HepG2 (cell line): ENCODE results near the gene UNC5C. TPM values are rescaled to one million over a fixed set of nuclear protein-coding genes. Genes with fewer than 3 reads are reported as not detected.

Experiments used
- ATAC-seq: fragments of 200-7000 bp; cut with Tn5 transposase; 3 replicates; pipeline ENCODE4 v1.9.1; 2020; ENCODE audit warnings: mild to moderate bottlenecking, moderate library complexity
- BruUV-seq: library from RNA; stranded (reverse); fragments of 400-500 nt; replicated peaks from 2 replicates; lab custom pipeline; 2021; lab: Mats Ljungman, UMichigan
- CTCF ChIA-PET: fragments of 300-600 bp; formaldehyde crosslinking; extraction: SDS; loops from one replicate; lab custom pipeline; 2021; ENCODE audit warnings: low total read pairs, inconsistent platforms, low intra/inter-chr PET ratio; lab: Yijun Ruan, JAX
- POLR2A ChIA-PET: fragments of 350-600 bp; sonication (Branson Sonifier 250); formaldehyde crosslinking; loops from one replicate; lab custom pipeline; 2020; ENCODE audit warnings: antibody characterized with exemption, inconsistent platforms; lab: Yijun Ruan, JAX
- DNase-seq: peaks from one replicate; pipeline ENCODE4 v3.0.0-alpha.2; 2015; ENCODE audit warnings: low spot score
- FAIRE-seq: peaks from 3 replicates; lab custom pipeline; 2011; peaks lifted over from hg19 to GRCh38; lab: Jason Lieb, UNC
- H2AFZ ChIP-seq: one replicate; pipeline ENCODE4 v1.6.1; 2011; ENCODE audit warnings: low read length, inconsistent platforms
- H3K27ac ChIP-seq: fragments of 300-600 bp; 3 replicates; pipeline ENCODE4 v1.8.0; 2011; ENCODE audit warnings: mixed run types, mild to moderate bottlenecking, mixed read lengths, low read length, inconsistent platforms; ENCODE audit not compliant: insufficient read depth; ENCODE audit errors: extremely low read length
- H3K27me3 ChIP-seq, 2 experiments: fragments of 200-600 bp in 1 of 2; 2 replicates in 1 of 2; 3 replicates in 1 of 2; pipeline versions ENCODE4 v1.6.0 to v1.8.0; 2011; ENCODE audit warnings: low read length in 2 of 2, mild to moderate bottlenecking in 2 of 2, moderate library complexity in 2 of 2, inconsistent platforms in 1 of 2; ENCODE audit not compliant: insufficient read depth in 2 of 2, control insufficient read depth in 1 of 2
- H3K36me3 ChIP-seq, 2 experiments: fragments of 200-600 bp in 1 of 2; replicated peaks in 1 of 2; 2 replicates in 1 of 2; 3 replicates in 1 of 2; pipeline versions ENCODE4 v1.5.1 to v1.8.0; 2011; ENCODE audit warnings: low read length in 2 of 2, inconsistent platforms in 1 of 2; ENCODE audit not compliant: insufficient read depth in 2 of 2, control insufficient read depth in 1 of 2
- H3K4me1 ChIP-seq: 2 replicates; pipeline ENCODE4 v1.5.1; 2012; ENCODE audit warnings: low read length, inconsistent platforms; ENCODE audit not compliant: insufficient read depth
- H3K4me2 ChIP-seq: 2 replicates; pipeline ENCODE4 v1.6.0; 2011; ENCODE audit warnings: low read depth, low read length, inconsistent platforms
- H3K4me3 ChIP-seq, 3 experiments: fragments of 200-600 bp in 1 of 3; sonication (generic), shearing (Covaris generic) in 1 of 3; replicated peaks in 1 of 3; 2 replicates each; pipeline ENCODE4 v1.5.1; 2011 to 2016; ENCODE audit warnings: low read length in 3 of 3, inconsistent platforms in 2 of 3, low read depth in 2 of 3, mild to moderate bottlenecking in 2 of 3, control low read depth in 1 of 3, mixed read lengths in 1 of 3; ENCODE audit not compliant: insufficient read depth in 1 of 3
- H3K79me2 ChIP-seq: one replicate; pipeline ENCODE4 v1.6.1; 2011; ENCODE audit warnings: low read length, inconsistent platforms; ENCODE audit not compliant: insufficient read depth
- H3K9ac ChIP-seq: 2 replicates; pipeline ENCODE4 v1.6.0; 2011; ENCODE audit warnings: mild to moderate bottlenecking, low read depth, low read length, inconsistent platforms; ENCODE audit not compliant: insufficient read depth
- H3K9me3 ChIP-seq: 2 replicates; pipeline ENCODE4 v1.5.1; 2012; ENCODE audit warnings: mild to moderate bottlenecking, low read length
- H4K20me1 ChIP-seq: 2 replicates; pipeline ENCODE4 v1.6.0; 2011; ENCODE audit warnings: inconsistent platforms, mild to moderate bottlenecking, low read length, moderate library complexity; ENCODE audit not compliant: insufficient read depth
- CSRNP2 ChIP-seq: sonication (generic); formaldehyde crosslinking; conservative IDR thresholded peaks from 2 replicates; pipeline ENCODE4 v1.8.0; 2022; ENCODE audit warnings: low read depth, missing genetic modification reagents
- RBAK ChIP-seq: sonication (generic); formaldehyde crosslinking; IDR thresholded peaks from 2 replicates; pipeline ENCODE4 v1.5.1; 2020; ENCODE audit warnings: mild to moderate bottlenecking, missing genetic modification reagents
- RBM39 ChIP-seq: fragments of 200-400 bp; formaldehyde crosslinking; IDR thresholded peaks from one replicate; pipeline ENCODE4 v1.6.1; 2018; ENCODE audit warnings: antibody characterized with exemption, mild to moderate bottlenecking, low read depth, low read length; ENCODE audit not compliant: poor library complexity, severe bottlenecking
- ZBTB3 ChIP-seq: sonication (generic); formaldehyde crosslinking; IDR thresholded peaks from 2 replicates; pipeline ENCODE4 v1.4.0; 2020; ENCODE audit warnings: low read depth, mild to moderate bottlenecking, moderate library complexity, missing genetic modification reagents, borderline replicate concordance
- ZBTB7B ChIP-seq: sonication (generic); formaldehyde crosslinking; IDR thresholded peaks from 2 replicates; pipeline ENCODE4 v1.4.0; 2020; ENCODE audit warnings: missing genetic modification reagents
- ZNF7 ChIP-seq: IDR thresholded peaks from 2 replicates; pipeline ENCODE4 v1.6.1; 2016; ENCODE audit warnings: missing biosample characterization, missing genetic modification reagents
- WGBS: methylation state at CpG from one replicate; pipeline ENCODE4 v1.1.6; 2017; ENCODE audit warnings: low lambda C conversion rate; 5-methylcytosine and 5-hydroxymethylcytosine counted together
- in situ Hi-C: cut with HindIII; loops from 2 replicates; pipeline ENCODE4 v1.10.0; 2017; ENCODE audit warnings: low pct_unique_long_range_greater_than_20kb; ENCODE audit not compliant: extremely low pct_ligation_motif_present
- intact Hi-C: fragments of 100-400 bp; cut with micrococcal nuclease; formaldehyde crosslinking; loops from one replicate; pipeline ENCODE4 v1.10.0; 2022; ENCODE audit not compliant: unreplicated experiment
- polyA plus RNA-seq, 8 experiments: library from polyadenylated mRNA; depleted of rRNA in 3 of 8; stranded (reverse) in 7 of 8; unstranded in 1 of 8; fragments of >200 nt; fragmentation: Illumina TruSeq in 4 of 8; extraction: Trizol in 4 of 8; gene quantifications; 2 replicates each; pipeline versions ENCODE4 v1.2.1 to v1.2.3, GENCODE V29; 2011 to 2016; ENCODE audit warnings: low read depth in 4 of 8, missing spikeins in 1 of 8, mixed read lengths in 1 of 8; ENCODE audit not compliant: insufficient read depth in 1 of 8
- total RNA-seq, 5 experiments: library from RNA; depleted of rRNA; stranded (reverse); fragments of >200 nt; fragmentation: Illumina TruSeq; extraction: Trizol; gene quantifications; 2 replicates each; pipeline ENCODE4 v1.2.3, GENCODE V29; 2016; ENCODE audit warnings: low read depth in 1 of 5
- TF ChIP-seq, protein P1 (sequence below), 2 experiments: fragments of 450-650 bp in 1 of 2; sonication (generic) in 1 of 2; formaldehyde crosslinking in 1 of 2; IDR thresholded peaks; 2 replicates each; pipeline versions ENCODE4 v1.6.1 to v1.8.0; 2016 to 2022; ENCODE audit warnings: antibody characterized with exemption in 1 of 2, mild to moderate bottlenecking in 1 of 2, missing genetic modification reagents in 1 of 2
- TF ChIP-seq, protein P2 (sequence below): sonication (generic); formaldehyde crosslinking; IDR thresholded peaks from 2 replicates; pipeline ENCODE4 v1.5.0; 2020; ENCODE audit warnings: missing genetic modification reagents, mild to moderate bottlenecking, borderline replicate concordance

Gene UNC5C
- total and polyA plus RNA-seq, 2 of the 13 experiments (the other 11 are each of a cell fraction or from before 2014, with no cell fraction given), result not detected

DNA sequence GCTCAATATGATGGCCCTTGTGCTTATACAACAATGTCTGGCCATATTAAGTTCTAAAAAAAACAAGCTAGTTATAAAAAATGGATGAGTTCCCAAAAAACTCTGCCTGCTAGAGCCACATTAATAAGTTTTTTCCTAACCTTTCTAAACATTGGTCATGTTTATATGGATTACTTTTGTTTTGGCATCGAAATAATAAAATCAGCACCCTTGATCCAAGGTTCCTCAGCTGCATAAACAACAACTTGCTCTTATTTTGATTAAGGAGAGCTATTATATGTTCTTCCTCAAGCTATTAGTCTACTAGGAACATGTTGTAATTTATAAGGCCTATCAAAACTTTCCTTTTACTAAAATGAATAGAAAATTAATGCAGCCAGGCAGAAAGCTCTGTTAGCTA lies 48.4 kb downstream of the UNC5C start (continued):
- TF ChIP-seq, protein P1, sequence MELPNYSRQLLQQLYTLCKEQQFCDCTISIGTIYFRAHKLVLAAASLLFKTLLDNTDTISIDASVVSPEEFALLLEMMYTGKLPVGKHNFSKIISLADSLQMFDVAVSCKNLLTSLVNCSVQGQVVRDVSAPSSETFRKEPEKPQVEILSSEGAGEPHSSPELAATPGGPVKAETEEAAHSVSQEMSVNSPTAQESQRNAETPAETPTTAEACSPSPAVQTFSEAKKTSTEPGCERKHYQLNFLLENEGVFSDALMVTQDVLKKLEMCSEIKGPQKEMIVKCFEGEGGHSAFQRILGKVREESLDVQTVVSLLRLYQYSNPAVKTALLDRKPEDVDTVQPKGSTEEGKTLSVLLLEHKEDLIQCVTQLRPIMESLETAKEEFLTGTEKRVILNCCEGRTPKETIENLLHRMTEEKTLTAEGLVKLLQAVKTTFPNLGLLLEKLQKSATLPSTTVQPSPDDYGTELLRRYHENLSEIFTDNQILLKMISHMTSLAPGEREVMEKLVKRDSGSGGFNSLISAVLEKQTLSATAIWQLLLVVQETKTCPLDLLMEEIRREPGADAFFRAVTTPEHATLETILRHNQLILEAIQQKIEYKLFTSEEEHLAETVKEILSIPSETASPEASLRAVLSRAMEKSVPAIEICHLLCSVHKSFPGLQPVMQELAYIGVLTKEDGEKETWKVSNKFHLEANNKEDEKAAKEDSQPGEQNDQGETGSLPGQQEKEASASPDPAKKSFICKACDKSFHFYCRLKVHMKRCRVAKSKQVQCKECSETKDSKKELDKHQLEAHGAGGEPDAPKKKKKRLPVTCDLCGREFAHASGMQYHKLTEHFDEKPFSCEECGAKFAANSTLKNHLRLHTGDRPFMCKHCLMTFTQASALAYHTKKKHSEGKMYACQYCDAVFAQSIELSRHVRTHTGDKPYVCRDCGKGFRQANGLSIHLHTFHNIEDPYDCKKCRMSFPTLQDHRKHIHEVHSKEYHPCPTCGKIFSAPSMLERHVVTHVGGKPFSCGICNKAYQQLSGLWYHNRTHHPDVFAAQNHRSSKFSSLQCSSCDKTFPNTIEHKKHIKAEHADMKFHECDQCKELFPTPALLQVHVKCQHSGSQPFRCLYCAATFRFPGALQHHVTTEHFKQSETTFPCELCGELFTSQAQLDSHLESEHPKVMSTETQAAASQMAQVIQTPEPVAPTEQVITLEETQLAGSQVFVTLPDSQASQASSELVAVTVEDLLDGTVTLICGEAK (IDR thresholded peaks at IDR 0.05), result no peak
- TF ChIP-seq, protein P1 (CRISPR knock-in tag; IDR thresholded peaks at IDR 0.05), result no peak
- no peak for TF ChIP-seq ZNF7
- TF ChIP-seq ZBTB7B (CRISPR knock-in tag), result no peak

DNA sequence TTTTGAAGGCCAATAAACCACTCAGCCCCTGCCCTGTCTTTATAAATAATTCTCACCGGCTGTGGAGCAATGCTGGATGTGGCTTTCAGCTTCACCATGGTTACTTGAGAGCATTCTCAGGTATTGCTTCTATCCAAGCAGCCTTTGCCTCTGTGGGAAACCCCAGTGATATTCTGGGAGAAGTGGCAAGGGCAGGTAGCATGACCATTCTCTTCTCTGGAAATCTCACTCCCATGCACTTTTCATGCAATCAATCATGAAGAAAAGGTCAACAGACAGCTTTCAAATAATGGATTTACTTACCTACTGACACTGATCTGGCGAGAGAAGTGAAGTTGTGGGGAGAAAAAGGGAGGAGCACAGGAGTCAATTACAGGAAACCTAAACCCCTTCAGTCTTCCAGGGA lies 49.5 kb downstream of the UNC5C start:
- H3K9ac ChIP-seq, result no peak overlapping the region
- H3K79me2 ChIP-seq, result no peaks in the 10 kb centered on the region
- H4K20me1 ChIP-seq, result no peaks in the 10 kb centered on the region
- CTCF ChIA-PET, result no interaction called here
- H3K4me1 ChIP-seq, result no peaks in the 10 kb centered on the region
- no peak overlapping the region for H2AFZ ChIP-seq
- no peak for FAIRE-seq
- H3K27me3 ChIP-seq, result no peaks in the 10 kb centered on the region
- ATAC-seq, result no peak
- no peaks in the 10 kb centered on the region for H3K9me3 ChIP-seq
- POLR2A ChIA-PET, result no interaction called here
- intact Hi-C loops (no loop called here), in situ Hi-C loops (no loop called here)
- no peak for DNase-seq
- no peak overlapping the region for H3K27ac ChIP-seq
- no peak overlapping the region for H3K4me2 ChIP-seq
- no TSS peak for BruUV-seq
- no peak for TF ChIP-seq RBM39
- no peak for TF ChIP-seq CSRNP2
- no peak for TF ChIP-seq RBAK
- TF ChIP-seq ZBTB3 (CRISPR knock-in tag), result no peak
- TF ChIP-seq, protein P2, sequence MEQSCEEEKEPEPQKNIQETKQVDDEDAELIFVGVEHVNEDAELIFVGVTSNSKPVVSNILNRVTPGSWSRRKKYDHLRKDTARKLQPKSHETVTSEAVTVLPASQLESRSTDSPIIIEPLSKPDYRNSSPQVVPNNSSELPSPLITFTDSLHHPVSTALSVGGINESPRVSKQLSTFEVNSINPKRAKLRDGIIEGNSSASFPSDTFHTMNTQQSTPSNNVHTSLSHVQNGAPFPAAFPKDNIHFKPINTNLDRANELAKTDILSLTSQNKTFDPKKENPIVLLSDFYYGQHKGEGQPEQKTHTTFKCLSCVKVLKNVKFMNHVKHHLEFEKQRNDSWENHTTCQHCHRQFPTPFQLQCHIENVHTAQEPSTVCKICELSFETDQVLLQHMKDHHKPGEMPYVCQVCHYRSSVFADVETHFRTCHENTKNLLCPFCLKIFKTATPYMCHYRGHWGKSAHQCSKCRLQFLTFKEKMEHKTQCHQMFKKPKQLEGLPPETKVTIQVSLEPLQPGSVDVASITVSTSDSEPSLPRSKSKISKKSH (CRISPR knock-in tag), result no peak
- no peak overlapping the region for H3K4me3 ChIP-seq
- H3K36me3 ChIP-seq, result no peaks in the 10 kb centered on the region
- 0% methylated on average over 1 of the region's 2 CpGs for WGBS
